ENCODE data around the gene CARD9. TPM values are rescaled to one million over a fixed set of nuclear protein-coding genes. Genes with fewer than 3 reads are reported as not detected.
"Not testable (repeated sequence)": the region's sequence is repeated elsewhere in the genome, so short reads cannot be mapped to it uniquely, and the experiment has no call there.

The CARD9 gene
- total RNA-seq, 4 donors from 2014 or later, result 0.57 to 1.1 (median 1.0) TPM

- WGBS, 2 donors, result 91 to 93% methylated on average over 12 to 14 of the region's 14 CpGs
- H3K27ac ChIP-seq; H3K4me3 ChIP-seq; intact Hi-C loops (cut with DNase I); DNase-seq; H3K36me3 ChIP-seq: not testable (repeated sequence)
- Histone ChIP-seq H3K9me3 (peaks cover 0 to 16% (median 11%) of the 10 kb centered on the region in 3 donors), H3K4me1 (peaks cover 0 to 12% (median 0%) of the 10 kb centered on the region in 3 donors), H3K27me3 (peaks cover 0 to 18% (median 0%) of the 10 kb centered on the region in 4 donors)
Measured at GRCh38 chr9:136319244-136319643, 54.2 kb downstream of the CARD9 start.

- H3K27me3 ChIP-seq, result peaks cover 0 to 16% (median 0%) of the 10 kb centered on the region in 4 donors
- WGBS, 2 donors, result 96 to 100% methylated on average over 2 to 5 of the region's 16 CpGs
- peaks cover 0 to 18% (median 11%) of the 10 kb centered on the region in 3 donors for H3K9me3 ChIP-seq
- TF ChIP-seq POLR2A (IDR thresholded peaks at IDR 0.05), result no peak
- TF ChIP-seq CTCF (IDR thresholded peaks at IDR 0.05), result no peak
- no peak overlapping the region for H3K27ac ChIP-seq
- H3K4me3 ChIP-seq, result no peak overlapping the region
- H3K36me3 ChIP-seq, result no peaks in the 10 kb centered on the region
- intact Hi-C loops (cut with DNase I), result no loop called here
- DNase-seq, result no peak
- peaks cover 0 to 12% (median 0%) of the 10 kb centered on the region in 3 donors for H3K4me1 ChIP-seq
Measured at GRCh38 chr9:136318776-136319241, 54.7 kb downstream of the CARD9 start.

- TF ChIP-seq POLR2A (IDR thresholded peaks at IDR 0.05) (no peak), CTCF (IDR thresholded peaks at IDR 0.05) (no peak)
- intact Hi-C loops (cut with DNase I), result no loop called here
- 82 to 90% methylated on average over 9 to 11 of the region's 21 CpGs for WGBS, 2 donors
- H3K4me1 ChIP-seq, result peaks cover 0 to 6% (median 0%) of the 10 kb centered on the region in 3 donors
- H3K27me3 ChIP-seq, result peaks cover 0 to 11% (median 0%) of the 10 kb centered on the region in 4 donors
- no peak for DNase-seq
- peaks cover 0 to 18% (median 11%) of the 10 kb centered on the region in 3 donors for H3K9me3 ChIP-seq
- no peak overlapping the region for H3K27ac ChIP-seq
- no peak overlapping the region for H3K4me3 ChIP-seq
- no peaks in the 10 kb centered on the region for H3K36me3 ChIP-seq
Measured at GRCh38 chr9:136318111-136318775, 55.2 kb downstream of the CARD9 start.

- H3K27me3 ChIP-seq, result peaks cover 0 to 6% (median 0%) of the 10 kb centered on the region in 4 donors
- no peaks in the 10 kb centered on the region for H3K36me3 ChIP-seq
- H3K4me1 ChIP-seq, result peaks cover 0 to 1% (median 0%) of the 10 kb centered on the region in 3 donors
- 64 to 66% methylated on average over 1 to 7 of the region's 16 CpGs for WGBS, 2 donors
- intact Hi-C loops (cut with DNase I), result no loop called here
- H3K27ac ChIP-seq, result no peak overlapping the region
- no peak for TF ChIP-seq CTCF (IDR thresholded peaks at IDR 0.05)
- TF ChIP-seq POLR2A (IDR thresholded peaks at IDR 0.05), result no peak
- H3K9me3 ChIP-seq, result peaks cover 0 to 18% (median 11%) of the 10 kb centered on the region in 3 donors
- H3K4me3 ChIP-seq, result no peak overlapping the region
- no peak for DNase-seq
Measured at GRCh38 chr9:136317695-136318094, 55.8 kb downstream of the CARD9 start.

- TF ChIP-seq CTCF (IDR thresholded peaks at IDR 0.05) (no peak), POLR2A (IDR thresholded peaks at IDR 0.05) (no peak)
- no peaks in the 10 kb centered on the region for H3K4me1 ChIP-seq
- no peak for DNase-seq
- 88% methylated on average over 7 to 10 of the region's 13 CpGs for WGBS, 2 donors
- H3K27ac ChIP-seq, result no peak overlapping the region
- no peak overlapping the region for H3K4me3 ChIP-seq
- H3K36me3 ChIP-seq, result no peaks in the 10 kb centered on the region
- intact Hi-C loops (cut with DNase I), result no loop called here
- H3K27me3 ChIP-seq, result peaks cover 0 to 6% (median 0%) of the 10 kb centered on the region in 4 donors
- peaks cover 0 to 18% (median 11%) of the 10 kb centered on the region in 3 donors for H3K9me3 ChIP-seq
Measured at GRCh38 chr9:136316896-136317676, 56.4 kb downstream of the CARD9 start.

Measured in esophagus squamous epithelium (tissue), 5 donors.